SU-DHL-6 (cell line): ENCODE data around the gene ACAD10.

Experiments
- H2AFZ ChIP-seq: fragments of 200-600 bp; sonication (generic); 2 replicates; pipeline ENCODE4 v1.6.1; 2014; ENCODE audit warnings: low read depth, mild to moderate bottlenecking, moderate library complexity, mixed read lengths, antibody characterized with exemption, low read length; ENCODE audit not compliant: severe bottlenecking
- H3F3A ChIP-seq: fragments of 200-600 bp; shearing (Covaris generic); 2 replicates; pipeline ENCODE4 v1.6.0; 2016; ENCODE audit warnings: antibody characterized with exemption, mild to moderate bottlenecking; ENCODE audit not compliant: insufficient read depth
- H3K27ac ChIP-seq: fragments of 200-600 bp; sonication (generic); 2 replicates; pipeline ENCODE4 v1.5.1; 2016; ENCODE audit warnings: low read depth, mild to moderate bottlenecking, low read length, moderate library complexity, mixed read lengths
- H3K27me3 ChIP-seq: fragments of 200-600 bp; sonication (generic), shearing (Covaris generic); 2 replicates; pipeline ENCODE4 v1.6.0; 2014; ENCODE audit warnings: mild to moderate bottlenecking, low read length
- H3K36me3 ChIP-seq: fragments of 200-600 bp; sonication (generic); 2 replicates; pipeline ENCODE4 v1.6.1; 2014; ENCODE audit warnings: mild to moderate bottlenecking, low read length, mixed read lengths
- H3K4me2 ChIP-seq: fragments of 300-600, 200-600 bp; shearing (Covaris generic), sonication (generic); 2 replicates; pipeline ENCODE4 v1.6.0; 2014; ENCODE audit warnings: low read length, low read depth, mild to moderate bottlenecking; ENCODE audit not compliant: poor library complexity, severe bottlenecking
- H3K4me3 ChIP-seq: fragments of 200-600 bp; sonication (generic); 2 replicates; pipeline ENCODE4 v1.5.1; 2014; ENCODE audit warnings: antibody characterized with exemption, low read length, mild to moderate bottlenecking, mixed read lengths; ENCODE audit not compliant: insufficient read depth, poor library complexity, severe bottlenecking
- H3K79me2 ChIP-seq: fragments of 200-600 bp; sonication (generic); 2 replicates; pipeline ENCODE4 v1.6.1; 2014; ENCODE audit warnings: mild to moderate bottlenecking, low read length, moderate library complexity; ENCODE audit not compliant: insufficient read depth
- H3K9ac ChIP-seq: fragments of 200-600 bp; sonication (generic); 2 replicates; pipeline ENCODE4 v1.7.0; 2014; ENCODE audit warnings: mild to moderate bottlenecking, low read length
- H3K9me2 ChIP-seq: fragments of 200-600 bp; sonication (generic); replicated peaks from 2 replicates; pipeline ENCODE4 v1.6.1; 2014; ENCODE audit warnings: low read length; ENCODE audit not compliant: insufficient read depth
- H3K9me3 ChIP-seq: fragments of 200-600 bp; sonication (generic); 2 replicates; pipeline ENCODE4 v1.6.1; 2014; ENCODE audit warnings: low read length, mixed read lengths; ENCODE audit not compliant: insufficient read depth
- H4K20me1 ChIP-seq: fragments of 200-600 bp; sonication (generic); 2 replicates; pipeline ENCODE4 v1.6.1; 2014; ENCODE audit warnings: low read depth, mild to moderate bottlenecking, antibody characterized with exemption, low read length, moderate library complexity, mixed read lengths
- EZH2phosphoT487 ChIP-seq: fragments of 200-600 bp; sonication (generic), shearing (Covaris generic); conservative IDR thresholded peaks from 2 replicates; pipeline ENCODE4 v1.6.1; 2018; ENCODE audit warnings: mild to moderate bottlenecking, antibody characterized with exemption, low read length, moderate library complexity, mixed read lengths
- TF ChIP-seq, protein P1 (sequence below): fragments of 200-600 bp; sonication (generic); IDR thresholded peaks from one replicate; pipeline ENCODE4 v1.5.1; 2017; ENCODE audit warnings: antibody characterized with exemption, mild to moderate bottlenecking, low read length, moderate library complexity; ENCODE audit not compliant: insufficient read depth, poor library complexity, severe bottlenecking

ACAD10 gene

DNA sequence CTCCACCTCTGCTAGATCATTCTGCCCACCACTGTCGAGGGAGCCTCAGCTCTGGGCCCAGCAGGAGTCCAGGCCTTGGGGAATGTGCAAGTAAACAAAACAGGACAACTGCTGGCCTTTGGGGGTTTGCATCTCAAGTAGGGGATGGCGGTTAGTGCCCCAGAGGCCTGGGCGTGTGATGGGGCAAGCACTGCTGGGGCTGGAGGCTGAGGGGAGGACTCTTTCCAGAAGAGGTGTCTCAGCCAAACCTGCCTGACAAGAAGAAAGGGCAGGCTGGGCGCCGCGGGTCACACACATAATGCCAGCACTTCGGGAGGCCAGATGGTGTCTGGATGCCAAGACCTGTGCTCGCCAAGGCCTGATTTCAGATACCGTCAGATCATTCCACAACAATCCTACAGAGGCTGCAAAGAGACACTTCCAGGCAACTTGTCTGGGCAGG is 72.3 kb downstream of the ACAD10 start:
- H3K27me3 ChIP-seq: no peaks in the 10 kb centered on the region
- peaks cover 6% of the 10 kb centered on the region; the same call in 1 of the 2 replicates for H3F3A ChIP-seq
- no peaks in the 10 kb centered on the region for H3K36me3 ChIP-seq
- H4K20me1 ChIP-seq: no peaks in the 10 kb centered on the region
- no peaks in the 10 kb centered on the region for H3K79me2 ChIP-seq
- H3K9me3 ChIP-seq: no peaks in the 10 kb centered on the region
- H3K9me2 ChIP-seq: no peaks in the 10 kb centered on the region
- H3K9ac ChIP-seq: peak overlapping the region; percentile 32
- H2AFZ ChIP-seq: no peak overlapping the region
- peak overlapping the region; percentile 23 for H3K4me2 ChIP-seq
- TF ChIP-seq EZH2phosphoT487: no peak
- TF ChIP-seq, protein P1, sequence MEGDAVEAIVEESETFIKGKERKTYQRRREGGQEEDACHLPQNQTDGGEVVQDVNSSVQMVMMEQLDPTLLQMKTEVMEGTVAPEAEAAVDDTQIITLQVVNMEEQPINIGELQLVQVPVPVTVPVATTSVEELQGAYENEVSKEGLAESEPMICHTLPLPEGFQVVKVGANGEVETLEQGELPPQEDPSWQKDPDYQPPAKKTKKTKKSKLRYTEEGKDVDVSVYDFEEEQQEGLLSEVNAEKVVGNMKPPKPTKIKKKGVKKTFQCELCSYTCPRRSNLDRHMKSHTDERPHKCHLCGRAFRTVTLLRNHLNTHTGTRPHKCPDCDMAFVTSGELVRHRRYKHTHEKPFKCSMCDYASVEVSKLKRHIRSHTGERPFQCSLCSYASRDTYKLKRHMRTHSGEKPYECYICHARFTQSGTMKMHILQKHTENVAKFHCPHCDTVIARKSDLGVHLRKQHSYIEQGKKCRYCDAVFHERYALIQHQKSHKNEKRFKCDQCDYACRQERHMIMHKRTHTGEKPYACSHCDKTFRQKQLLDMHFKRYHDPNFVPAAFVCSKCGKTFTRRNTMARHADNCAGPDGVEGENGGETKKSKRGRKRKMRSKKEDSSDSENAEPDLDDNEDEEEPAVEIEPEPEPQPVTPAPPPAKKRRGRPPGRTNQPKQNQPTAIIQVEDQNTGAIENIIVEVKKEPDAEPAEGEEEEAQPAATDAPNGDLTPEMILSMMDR: no peak
- peak overlapping the region; percentile 63 for H3K27ac ChIP-seq
- no peak overlapping the region for H3K4me3 ChIP-seq

DNA sequence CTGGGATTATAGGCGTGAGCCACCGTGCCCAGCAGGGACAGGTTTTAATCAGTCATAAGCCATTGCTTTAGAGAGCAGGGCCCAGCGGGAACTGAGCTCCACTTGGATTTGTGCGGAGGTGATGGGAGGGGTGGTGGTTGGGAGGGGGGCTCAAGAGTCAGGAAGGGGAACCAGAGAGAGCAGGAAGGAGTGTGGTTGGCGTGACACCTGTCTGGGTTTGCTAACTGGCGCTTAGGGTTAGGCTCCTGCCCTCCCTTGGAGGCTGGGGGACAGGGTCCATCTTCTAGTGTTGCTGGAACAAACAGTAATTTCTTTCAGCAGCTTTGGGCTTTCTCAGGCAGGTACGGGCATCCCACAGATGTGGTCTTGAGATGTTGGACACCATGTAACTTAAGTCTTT is 73.4 kb downstream of the ACAD10 start:
- Histone ChIP-seq H3K9me2 (no peaks in the 10 kb centered on the region), H3K36me3 (no peaks in the 10 kb centered on the region), H3K27ac (no peak overlapping the region), H3F3A (peaks cover 8% of the 10 kb centered on the region), H3K9ac (no peak overlapping the region), H3K4me2 (no peak overlapping the region), H3K4me3 (no peak overlapping the region), H3K27me3 (no peaks in the 10 kb centered on the region), H3K79me2 (no peaks in the 10 kb centered on the region), H3K9me3 (no peaks in the 10 kb centered on the region), H4K20me1 (no peaks in the 10 kb centered on the region), H2AFZ (no peak overlapping the region)
- TF ChIP-seq, protein P1: no peak
- no peak for TF ChIP-seq EZH2phosphoT487

DNA sequence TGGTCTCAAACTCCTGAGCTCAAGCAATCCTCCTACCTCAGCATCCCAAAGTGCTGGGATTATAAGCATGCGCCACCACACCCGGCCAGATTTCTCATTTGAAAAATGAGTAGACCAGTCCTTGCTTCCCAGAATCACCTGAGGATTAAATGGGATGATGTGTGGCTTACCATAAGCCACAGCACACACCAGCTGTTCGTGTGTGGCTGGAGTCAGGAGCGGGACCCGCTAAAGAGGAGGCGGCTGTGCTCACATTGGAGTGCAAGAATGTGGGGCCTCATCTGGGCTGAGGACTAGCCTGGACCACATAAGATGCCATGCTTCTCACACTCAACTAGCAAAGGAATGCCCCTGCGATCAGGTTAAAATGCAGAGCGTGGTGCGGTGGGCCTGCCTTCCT is 74.1 kb downstream of the ACAD10 start:
- Histone ChIP-seq H3K27ac (no peak overlapping the region), H2AFZ (no peak overlapping the region), H3F3A (peaks cover 15% of the 10 kb centered on the region), H4K20me1 (no peaks in the 10 kb centered on the region), H3K9me2 (no peaks in the 10 kb centered on the region), H3K79me2 (no peaks in the 10 kb centered on the region), H3K36me3 (no peaks in the 10 kb centered on the region), H3K4me2 (no peak overlapping the region), H3K4me3 (no peak overlapping the region), H3K9me3 (no peaks in the 10 kb centered on the region), H3K27me3 (no peaks in the 10 kb centered on the region), H3K9ac (no peak overlapping the region)
- TF ChIP-seq EZH2phosphoT487: no peak
- TF ChIP-seq, protein P1: no peak
